ENCODE data around the gene FUT9.

The FUT9 gene

DNA sequence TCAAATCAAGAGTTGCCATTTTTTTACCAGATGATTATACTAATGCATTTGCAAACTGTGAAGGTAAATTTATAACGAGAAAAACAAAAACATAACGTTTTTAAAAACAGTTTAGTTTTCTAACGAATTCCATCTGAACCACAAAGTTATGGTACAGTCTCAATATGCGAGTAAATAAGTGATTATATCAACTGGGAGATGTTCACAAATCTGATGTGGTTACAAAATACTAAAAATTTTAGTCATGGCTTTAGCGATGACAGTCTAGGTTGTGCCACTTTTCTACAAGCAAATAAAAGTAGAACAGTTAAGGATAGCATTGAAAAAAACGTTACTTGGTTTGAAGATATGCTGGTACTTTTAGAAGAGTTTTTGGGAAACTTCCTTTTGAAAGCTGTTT, 186.8 kb downstream of the FUT9 start:
- TF ChIP-seq ZNF565 (CRISPR knock-in tag; conservative IDR thresholded peaks at IDR 0.05; ENCODE audit: low read depth) = no peak
- no peak for TF ChIP-seq ZC3H10 (CRISPR knock-in tag; IDR thresholded peaks at IDR 0.05)
- no peak for TF ChIP-seq GLIS3 (CRISPR knock-in tag; IDR thresholded peaks at IDR 0.05)
- TF ChIP-seq ZNF8 (CRISPR knock-in tag; IDR thresholded peaks at IDR 0.05) = no peak
- TF ChIP-seq BACH2 (CRISPR knock-in tag; IDR thresholded peaks at IDR 0.05; ENCODE audit: borderline replicate concordance) = no peak
- TF ChIP-seq, protein P1, sequence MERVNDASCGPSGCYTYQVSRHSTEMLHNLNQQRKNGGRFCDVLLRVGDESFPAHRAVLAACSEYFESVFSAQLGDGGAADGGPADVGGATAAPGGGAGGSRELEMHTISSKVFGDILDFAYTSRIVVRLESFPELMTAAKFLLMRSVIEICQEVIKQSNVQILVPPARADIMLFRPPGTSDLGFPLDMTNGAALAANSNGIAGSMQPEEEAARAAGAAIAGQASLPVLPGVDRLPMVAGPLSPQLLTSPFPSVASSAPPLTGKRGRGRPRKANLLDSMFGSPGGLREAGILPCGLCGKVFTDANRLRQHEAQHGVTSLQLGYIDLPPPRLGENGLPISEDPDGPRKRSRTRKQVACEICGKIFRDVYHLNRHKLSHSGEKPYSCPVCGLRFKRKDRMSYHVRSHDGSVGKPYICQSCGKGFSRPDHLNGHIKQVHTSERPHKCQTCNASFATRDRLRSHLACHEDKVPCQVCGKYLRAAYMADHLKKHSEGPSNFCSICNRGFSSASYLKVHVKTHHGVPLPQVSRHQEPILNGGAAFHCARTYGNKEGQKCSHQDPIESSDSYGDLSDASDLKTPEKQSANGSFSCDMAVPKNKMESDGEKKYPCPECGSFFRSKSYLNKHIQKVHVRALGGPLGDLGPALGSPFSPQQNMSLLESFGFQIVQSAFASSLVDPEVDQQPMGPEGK (CRISPR knock-in tag; IDR thresholded peaks at IDR 0.05; ENCODE audit: borderline replicate concordance) = no peak
- no peak for TF ChIP-seq TCF4 (CRISPR knock-in tag; IDR thresholded peaks at IDR 0.05; ENCODE audit: borderline replicate concordance)
- TF ChIP-seq, protein P2, sequence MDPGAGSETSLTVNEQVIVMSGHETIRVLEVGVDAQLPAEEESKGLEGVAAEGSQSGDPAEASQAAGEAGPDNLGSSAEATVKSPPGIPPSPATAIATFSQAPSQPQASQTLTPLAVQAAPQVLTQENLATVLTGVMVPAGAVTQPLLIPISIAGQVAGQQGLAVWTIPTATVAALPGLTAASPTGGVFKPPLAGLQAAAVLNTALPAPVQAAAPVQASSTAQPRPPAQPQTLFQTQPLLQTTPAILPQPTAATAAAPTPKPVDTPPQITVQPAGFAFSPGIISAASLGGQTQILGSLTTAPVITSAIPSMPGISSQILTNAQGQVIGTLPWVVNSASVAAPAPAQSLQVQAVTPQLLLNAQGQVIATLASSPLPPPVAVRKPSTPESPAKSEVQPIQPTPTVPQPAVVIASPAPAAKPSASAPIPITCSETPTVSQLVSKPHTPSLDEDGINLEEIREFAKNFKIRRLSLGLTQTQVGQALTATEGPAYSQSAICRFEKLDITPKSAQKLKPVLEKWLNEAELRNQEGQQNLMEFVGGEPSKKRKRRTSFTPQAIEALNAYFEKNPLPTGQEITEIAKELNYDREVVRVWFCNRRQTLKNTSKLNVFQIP (CRISPR knock-in tag; IDR thresholded peaks at IDR 0.05; ENCODE audit: borderline replicate concordance, low read depth) = no peak
- no peak for ATAC-seq

DNA sequence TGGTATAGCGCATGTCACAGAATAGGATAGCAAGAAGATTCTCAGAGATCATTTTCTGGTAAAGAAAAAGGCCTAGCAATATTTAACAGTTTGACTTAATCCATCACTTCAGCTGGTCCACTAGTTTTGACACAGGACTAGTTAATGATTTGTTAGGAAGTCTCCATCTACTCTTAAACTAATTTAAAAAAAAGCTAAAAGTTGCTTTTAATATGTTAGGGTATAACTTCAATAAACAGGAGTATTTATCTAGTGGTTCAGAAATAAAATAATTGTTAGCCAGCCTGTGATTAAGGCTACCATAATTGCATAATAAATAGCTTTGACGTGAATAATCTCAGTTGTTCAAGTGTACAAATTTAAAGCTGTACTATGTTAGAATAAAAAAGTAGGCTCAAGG, 195.6 kb downstream of the FUT9 start:
- no peak for ATAC-seq
- no peak for TF ChIP-seq GLIS3 (CRISPR knock-in tag; IDR thresholded peaks at IDR 0.05)
- no peak for TF ChIP-seq ZC3H10 (CRISPR knock-in tag; IDR thresholded peaks at IDR 0.05)
- TF ChIP-seq ZNF70 (CRISPR knock-in tag; IDR thresholded peaks at IDR 0.05) = no peak
- TF ChIP-seq OSR1 (CRISPR knock-in tag; IDR thresholded peaks at IDR 0.05) = no peak
- no peak for TF ChIP-seq SNAI2 (CRISPR knock-in tag; IDR thresholded peaks at IDR 0.05)
- TF ChIP-seq, protein P2 (CRISPR knock-in tag; IDR thresholded peaks at IDR 0.05; ENCODE audit: borderline replicate concordance, low read depth) = no peak
- no peak for TF ChIP-seq PPARA (CRISPR knock-in tag; IDR thresholded peaks at IDR 0.05; ENCODE audit: borderline replicate concordance)
- TF ChIP-seq BACH2 (CRISPR knock-in tag; IDR thresholded peaks at IDR 0.05; ENCODE audit: borderline replicate concordance) = no peak
- TF ChIP-seq, protein P3, sequence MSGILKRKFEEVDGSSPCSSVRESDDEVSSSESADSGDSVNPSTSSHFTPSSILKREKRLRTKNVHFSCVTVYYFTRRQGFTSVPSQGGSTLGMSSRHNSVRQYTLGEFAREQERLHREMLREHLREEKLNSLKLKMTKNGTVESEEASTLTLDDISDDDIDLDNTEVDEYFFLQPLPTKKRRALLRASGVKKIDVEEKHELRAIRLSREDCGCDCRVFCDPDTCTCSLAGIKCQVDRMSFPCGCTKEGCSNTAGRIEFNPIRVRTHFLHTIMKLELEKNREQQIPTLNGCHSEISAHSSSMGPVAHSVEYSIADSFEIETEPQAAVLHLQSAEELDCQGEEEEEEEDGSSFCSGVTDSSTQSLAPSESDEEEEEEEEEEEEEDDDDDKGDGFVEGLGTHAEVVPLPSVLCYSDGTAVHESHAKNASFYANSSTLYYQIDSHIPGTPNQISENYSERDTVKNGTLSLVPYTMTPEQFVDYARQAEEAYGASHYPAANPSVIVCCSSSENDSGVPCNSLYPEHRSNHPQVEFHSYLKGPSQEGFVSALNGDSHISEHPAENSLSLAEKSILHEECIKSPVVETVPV (CRISPR knock-in tag; IDR thresholded peaks at IDR 0.05) = no peak
- no peak for TF ChIP-seq TOX (CRISPR knock-in tag; IDR thresholded peaks at IDR 0.05; ENCODE audit: borderline replicate concordance)
- TF ChIP-seq ZFP30 (CRISPR knock-in tag; IDR thresholded peaks at IDR 0.05) = no peak
- TF ChIP-seq ZNF8 (CRISPR knock-in tag; IDR thresholded peaks at IDR 0.05) = no peak

DNA sequence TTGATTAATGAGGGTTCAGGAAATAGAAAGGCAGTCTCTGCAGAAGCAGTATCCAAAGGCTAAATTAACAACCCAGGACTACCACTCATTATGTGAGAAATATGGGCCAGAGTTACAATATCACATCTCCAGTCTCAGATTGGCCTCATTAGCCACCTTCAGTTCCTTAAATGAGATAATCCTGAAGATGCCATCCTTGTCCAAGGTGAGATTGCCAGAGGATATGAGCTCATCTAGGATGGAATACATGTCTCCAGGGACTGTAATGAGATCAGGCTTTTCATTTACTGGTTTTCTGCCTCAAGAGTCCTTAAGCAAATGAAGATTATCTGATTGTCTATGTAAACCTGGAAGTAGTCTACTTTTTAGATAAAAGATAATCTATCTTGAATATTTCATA, 196.3 kb downstream of the FUT9 start:
- ATAC-seq = no peak
- TF ChIP-seq ZFP3 (CRISPR knock-in tag; IDR thresholded peaks at IDR 0.05) (no peak), ARNTL (CRISPR knock-in tag; IDR thresholded peaks at IDR 0.05; ENCODE audit: borderline replicate concordance, low read depth) (no peak), OSR1 (CRISPR knock-in tag; IDR thresholded peaks at IDR 0.05) (no peak), ZNF8 (CRISPR knock-in tag; IDR thresholded peaks at IDR 0.05) (no peak), ZNF565 (CRISPR knock-in tag; conservative IDR thresholded peaks at IDR 0.05; ENCODE audit: low read depth) (no peak), ZNF70 (CRISPR knock-in tag; IDR thresholded peaks at IDR 0.05) (no peak), PPARA (CRISPR knock-in tag; IDR thresholded peaks at IDR 0.05; ENCODE audit: borderline replicate concordance) (no peak), ZFP30 (CRISPR knock-in tag; IDR thresholded peaks at IDR 0.05) (no peak), CSDC2 (CRISPR knock-in tag; IDR thresholded peaks at IDR 0.05) (no peak), TOX (CRISPR knock-in tag; IDR thresholded peaks at IDR 0.05; ENCODE audit: borderline replicate concordance) (no peak), SNAI2 (CRISPR knock-in tag; IDR thresholded peaks at IDR 0.05) (no peak)
- TF ChIP-seq, protein P4, sequence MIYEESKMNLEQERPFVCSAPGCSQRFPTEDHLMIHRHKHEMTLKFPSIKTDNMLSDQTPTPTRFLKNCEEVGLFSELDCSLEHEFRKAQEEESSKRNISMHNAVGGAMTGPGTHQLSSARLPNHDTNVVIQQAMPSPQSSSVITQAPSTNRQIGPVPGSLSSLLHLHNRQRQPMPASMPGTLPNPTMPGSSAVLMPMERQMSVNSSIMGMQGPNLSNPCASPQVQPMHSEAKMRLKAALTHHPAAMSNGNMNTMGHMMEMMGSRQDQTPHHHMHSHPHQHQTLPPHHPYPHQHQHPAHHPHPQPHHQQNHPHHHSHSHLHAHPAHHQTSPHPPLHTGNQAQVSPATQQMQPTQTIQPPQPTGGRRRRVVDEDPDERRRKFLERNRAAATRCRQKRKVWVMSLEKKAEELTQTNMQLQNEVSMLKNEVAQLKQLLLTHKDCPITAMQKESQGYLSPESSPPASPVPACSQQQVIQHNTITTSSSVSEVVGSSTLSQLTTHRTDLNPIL (CRISPR knock-in tag; IDR thresholded peaks at IDR 0.05; ENCODE audit: low read depth) = no peak
- TF ChIP-seq, protein P3 (CRISPR knock-in tag; IDR thresholded peaks at IDR 0.05) = no peak
- TF ChIP-seq, protein P2 (CRISPR knock-in tag; IDR thresholded peaks at IDR 0.05; ENCODE audit: borderline replicate concordance, low read depth) = no peak
- TF ChIP-seq, protein P1 (CRISPR knock-in tag; IDR thresholded peaks at IDR 0.05; ENCODE audit: borderline replicate concordance) = no peak
